HL-60 (cell line): Measurements from ENCODE around the gene NTN4.
"Not testable (repeated sequence)": the region's sequence is repeated elsewhere in the genome, so short reads cannot be mapped to it uniquely, and the experiment has no call there.

Experiments
- DNase-seq, 2 experiments: peaks; one replicate each; pipeline ENCODE4 v3.0.0-alpha.2; 2010 to 2020; ENCODE audit warnings: low read depth in 1 of 2, low spot score in 1 of 2
- H3K27ac ChIP-seq: fragments of 250-450 bp; sonication (Bioruptor Pico); replicated peaks from 2 replicates; pipeline ENCODE4 v1.5.1; 2020; ENCODE audit warnings: mild to moderate bottlenecking, moderate library complexity
- H3K27me3 ChIP-seq: fragments of 250-450 bp; sonication (Bioruptor Pico); 2 replicates; pipeline ENCODE4 v1.5.1; 2021; ENCODE audit warnings: mild to moderate bottlenecking, moderate library complexity; ENCODE audit not compliant: insufficient read depth, poor library complexity, severe bottlenecking
- H3K4me3 ChIP-seq: replicated peaks from 2 replicates; pipeline ENCODE4 v1.5.1; 2011; ENCODE audit warnings: mild to moderate bottlenecking, control low read depth, low read length; ENCODE audit not compliant: insufficient read depth
- CTCF ChIP-seq: IDR thresholded peaks from one replicate; pipeline ENCODE4 v1.5.1; 2011; ENCODE audit warnings: low read length, control low read depth, inconsistent platforms; ENCODE audit not compliant: insufficient read depth
- GABPA ChIP-seq: IDR thresholded peaks from 2 replicates; pipeline ENCODE4 v1.6.1; 2012; ENCODE audit warnings: low read depth
- POLR2AphosphoS5 ChIP-seq: IDR thresholded peaks from 2 replicates; pipeline ENCODE4 v1.6.1; 2012; ENCODE audit warnings: low read depth
- SPI1 ChIP-seq: IDR thresholded peaks from 2 replicates; pipeline ENCODE4 v1.6.1; 2012; ENCODE audit warnings: low read depth, mild to moderate bottlenecking, borderline replicate concordance
- TF ChIP-seq, protein P1 (sequence below): IDR thresholded peaks from 2 replicates; pipeline ENCODE4 v1.6.1; 2012; ENCODE audit warnings: low read depth; ENCODE audit not compliant: insufficient replicate concordance

NTN4 gene

GRCh38 chr12:95687937-95688336 is 102.6 kb downstream of the NTN4 start:
- DNase-seq: no peak
- Histone ChIP-seq H3K4me3 (no peak overlapping the region), H3K27ac (no peak overlapping the region), H3K27me3 (no peaks in the 10 kb centered on the region)
- TF ChIP-seq POLR2AphosphoS5 (no peak), SPI1 (no peak), CTCF (no peak), GABPA (no peak)
- TF ChIP-seq, protein P1, sequence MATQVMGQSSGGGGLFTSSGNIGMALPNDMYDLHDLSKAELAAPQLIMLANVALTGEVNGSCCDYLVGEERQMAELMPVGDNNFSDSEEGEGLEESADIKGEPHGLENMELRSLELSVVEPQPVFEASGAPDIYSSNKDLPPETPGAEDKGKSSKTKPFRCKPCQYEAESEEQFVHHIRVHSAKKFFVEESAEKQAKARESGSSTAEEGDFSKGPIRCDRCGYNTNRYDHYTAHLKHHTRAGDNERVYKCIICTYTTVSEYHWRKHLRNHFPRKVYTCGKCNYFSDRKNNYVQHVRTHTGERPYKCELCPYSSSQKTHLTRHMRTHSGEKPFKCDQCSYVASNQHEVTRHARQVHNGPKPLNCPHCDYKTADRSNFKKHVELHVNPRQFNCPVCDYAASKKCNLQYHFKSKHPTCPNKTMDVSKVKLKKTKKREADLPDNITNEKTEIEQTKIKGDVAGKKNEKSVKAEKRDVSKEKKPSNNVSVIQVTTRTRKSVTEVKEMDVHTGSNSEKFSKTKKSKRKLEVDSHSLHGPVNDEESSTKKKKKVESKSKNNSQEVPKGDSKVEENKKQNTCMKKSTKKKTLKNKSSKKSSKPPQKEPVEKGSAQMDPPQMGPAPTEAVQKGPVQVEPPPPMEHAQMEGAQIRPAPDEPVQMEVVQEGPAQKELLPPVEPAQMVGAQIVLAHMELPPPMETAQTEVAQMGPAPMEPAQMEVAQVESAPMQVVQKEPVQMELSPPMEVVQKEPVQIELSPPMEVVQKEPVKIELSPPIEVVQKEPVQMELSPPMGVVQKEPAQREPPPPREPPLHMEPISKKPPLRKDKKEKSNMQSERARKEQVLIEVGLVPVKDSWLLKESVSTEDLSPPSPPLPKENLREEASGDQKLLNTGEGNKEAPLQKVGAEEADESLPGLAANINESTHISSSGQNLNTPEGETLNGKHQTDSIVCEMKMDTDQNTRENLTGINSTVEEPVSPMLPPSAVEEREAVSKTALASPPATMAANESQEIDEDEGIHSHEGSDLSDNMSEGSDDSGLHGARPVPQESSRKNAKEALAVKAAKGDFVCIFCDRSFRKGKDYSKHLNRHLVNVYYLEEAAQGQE: no peak

- no peak overlapping the region for H3K4me3 ChIP-seq
These were observed 107.1 kb downstream of the NTN4 start for GRCh38 chr12:95683418-95683817.

GRCh38 chr12:95681210-95681765 is 109.3 kb downstream of the NTN4 start:
- DNase-seq: no peak
- no peak for TF ChIP-seq GABPA
- TF ChIP-seq SPI1: no peak
- TF ChIP-seq, protein P1: no peak
- TF ChIP-seq POLR2AphosphoS5: no peak
- no peak for TF ChIP-seq CTCF
- H3K27me3 ChIP-seq: no peaks in the 10 kb centered on the region
- H3K4me3 ChIP-seq: no peak overlapping the region
- H3K27ac ChIP-seq: no peak overlapping the region

More at GRCh38 chr12:95683418-95683817, 107.1 kb downstream of the NTN4 start:
- Histone ChIP-seq H3K27ac (no peak overlapping the region), H3K27me3 (no peaks in the 10 kb centered on the region)
- DNase-seq: no peak
- TF ChIP-seq GABPA: no peak
- TF ChIP-seq SPI1: no peak
- no peak for TF ChIP-seq CTCF

- TF ChIP-seq CTCF (no peak), SPI1 (no peak)
- TF ChIP-seq, protein P1: no peak
- H3K27me3 ChIP-seq: no peaks in the 10 kb centered on the region
- no peak overlapping the region for H3K4me3 ChIP-seq
- DNase-seq: no peak
- no peak overlapping the region for H3K27ac ChIP-seq
These were observed 111.9 kb downstream of the NTN4 start for GRCh38 chr12:95678684-95679083.

- H3K27me3 ChIP-seq, H3K27ac ChIP-seq, DNase-seq, H3K4me3 ChIP-seq: not testable (repeated sequence)
These were observed 112.8 kb downstream of the NTN4 start for GRCh38 chr12:95677782-95678181.
